Sigmoid colon (tissue), 7 donors: ENCODE measurements around the gene NREP. TPM values are rescaled to one million over a fixed set of nuclear protein-coding genes. Genes with fewer than 3 reads are reported as not detected.

ENCODE experiments used
- DNase-seq: peaks from one replicate; pipeline ENCODE4 v3.0.0-alpha.2; 2019
- H3K27ac ChIP-seq, 4 donors: fragments of 200-600 bp; sonication (generic); one replicate each; pipeline ENCODE4 v1.5.1; 2016 to 2019; ENCODE audit warnings: mild to moderate bottlenecking in 1 of 4
- H3K27me3 ChIP-seq, 3 donors: fragments of 200-600 bp; sonication (generic); one replicate each; pipeline ENCODE4 v1.5.1; 2019; ENCODE audit warnings: mild to moderate bottlenecking in 1 of 3
- H3K36me3 ChIP-seq, 4 donors: fragments of 200-600 bp; sonication (generic); one replicate each; pipeline ENCODE4 v1.5.1; 2016 to 2019
- H3K4me1 ChIP-seq, 4 donors: fragments of 200-600 bp; sonication (generic); one replicate each; pipeline ENCODE4 v1.5.1; 2017 to 2019
- H3K4me3 ChIP-seq, 4 donors: fragments of 200-600 bp; sonication (generic); one replicate each; pipeline ENCODE4 v1.5.1; 2017 to 2019; ENCODE audit warnings: mild to moderate bottlenecking in 2 of 4, moderate library complexity in 1 of 4
- H3K9me3 ChIP-seq, 4 donors: fragments of 200-600 bp in 3 of 4; sonication (generic) in 3 of 4; one replicate each; pipeline versions ENCODE4 v1.5.1 to v1.6.1; 2013 to 2019
- CTCF ChIP-seq, 4 experiments: fragments of 450-650 bp in 3 of 4; fragments of 200-600 bp in 1 of 4; IDR thresholded peaks; one replicate each; pipeline ENCODE4 v1.5.1; 2016 to 2019; ENCODE audit warnings: antibody characterized with exemption in 4 of 4, mild to moderate bottlenecking in 3 of 4, moderate library complexity in 2 of 4
- EP300 ChIP-seq, 4 donors: sonication (generic); formaldehyde crosslinking; IDR thresholded peaks; one replicate each; pipeline ENCODE4 v1.6.1; 2017; ENCODE audit warnings: antibody characterized with exemption in 4 of 4
- POLR2A ChIP-seq, 2 donors: fragments of 450-650 bp; IDR thresholded peaks; one replicate each; pipeline ENCODE4 v1.6.1; 2016; ENCODE audit warnings: antibody characterized with exemption in 2 of 2, mild to moderate bottlenecking in 2 of 2, moderate library complexity in 2 of 2
- POLR2AphosphoS5 ChIP-seq, 4 donors: sonication (generic); formaldehyde crosslinking; IDR thresholded peaks; one replicate each; pipeline ENCODE4 v1.6.1; 2017; ENCODE audit warnings: antibody characterized with exemption in 4 of 4
- WGBS, 2 donors: extraction: QIAGEN DNeasy Blood & Tissue Kit; methylation state at CpG; one replicate each; pipeline ENCODE4 v1.1.7; 2013; 5-methylcytosine and 5-hydroxymethylcytosine counted together
- intact Hi-C: fragments of 100-400 bp; cut with DNase I; formaldehyde crosslinking; loops from one replicate; pipeline ENCODE4 v1.15.1; 2023
- polyA plus RNA-seq, 3 donors: library from polyadenylated mRNA; stranded (reverse); fragments of 200-250 nt; gene quantifications; one replicate each; pipeline ENCODE4 v1.2.3, GENCODE V29; 2013
- total RNA-seq, 4 donors: library from RNA; depleted of rRNA; stranded (reverse); fragments of >200 nt; gene quantifications; one replicate each; pipeline ENCODE4 v1.1.0, GENCODE V29; 2016
- donor health status: healthy with polysubstance abuse.
- donor health status: Bipolar disorder and iron deficiency.
- donor health status: healthy.

The NREP gene
- total and polyA plus RNA-seq, 7 donors: 6.5 to 41.3 (median 14.6) TPM

DNA sequence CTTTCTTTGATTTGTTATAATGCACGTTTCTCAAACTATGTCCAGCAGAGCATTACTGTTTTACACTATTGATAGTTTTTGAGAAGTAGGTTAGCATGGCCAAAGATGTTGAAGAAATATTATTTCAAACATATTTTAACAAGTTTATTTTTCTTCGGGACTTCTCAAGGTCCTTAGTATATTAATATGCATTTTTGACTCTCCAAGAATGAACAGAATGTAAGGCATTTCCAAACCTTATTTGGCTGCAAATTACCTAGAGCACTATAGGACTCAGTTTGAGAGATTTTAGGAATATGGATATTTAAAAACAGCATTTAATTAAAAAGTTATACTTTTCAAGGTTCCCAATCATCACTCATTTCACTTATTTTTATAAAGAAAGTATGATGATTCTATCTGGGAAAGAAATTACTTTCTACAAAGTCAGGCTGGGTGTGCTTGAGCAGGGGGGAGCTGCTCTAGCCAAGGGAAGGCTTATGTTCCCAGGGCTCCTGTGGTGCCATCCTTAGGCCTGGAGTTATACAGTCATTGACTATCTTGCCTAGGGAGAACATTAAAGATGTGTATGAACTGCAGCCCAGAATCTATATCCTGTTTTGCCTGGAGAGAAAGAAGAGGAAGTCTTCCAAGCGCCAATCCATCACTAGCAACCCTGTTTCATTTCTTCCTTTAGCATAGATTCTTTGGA, 27.6 kb upstream of the NREP start:
- H3K9me3 ChIP-seq: no peaks in the 10 kb centered on the region
- H3K4me1 ChIP-seq: peaks cover 0 to 6% (median 6%) of the 10 kb centered on the region in 4 donors
- TF ChIP-seq CTCF (IDR thresholded peaks at IDR 0.05) (no peak), EP300 (IDR thresholded peaks at IDR 0.05) (no peak), POLR2A (IDR thresholded peaks at IDR 0.05) (no peak), POLR2AphosphoS5 (IDR thresholded peaks at IDR 0.05) (no peak)
- no peak overlapping the region for H3K4me3 ChIP-seq
- intact Hi-C loops: no loop called here
- no peak for DNase-seq
- no peak overlapping the region for H3K27ac ChIP-seq
- 87 to 93% methylated on average over 3 of the region's 3 CpGs for WGBS, 2 donors
- H3K27me3 ChIP-seq: no peaks in the 10 kb centered on the region
- H3K36me3 ChIP-seq: no peaks in the 10 kb centered on the region

DNA sequence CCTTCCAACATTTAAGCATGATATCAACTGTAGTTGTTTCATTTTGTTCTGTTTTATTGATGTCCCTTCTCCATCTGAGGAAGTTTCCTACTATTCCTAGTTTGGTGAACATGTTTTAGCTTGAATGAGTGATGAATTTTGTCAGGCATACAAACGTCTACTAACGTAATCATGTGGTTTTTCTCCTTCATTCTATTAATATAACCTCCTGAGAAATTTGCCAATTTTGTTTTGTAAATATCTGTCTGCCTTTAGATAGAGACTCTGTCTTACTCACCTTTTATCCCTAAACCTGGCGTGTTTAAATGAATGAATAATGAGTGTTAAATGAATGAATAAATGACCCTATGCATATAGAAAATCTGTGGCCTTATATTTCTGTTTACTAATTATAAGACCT, 26.5 kb upstream of the NREP start:
- peaks cover 0 to 13% (median 10%) of the 10 kb centered on the region in 4 donors for H3K4me1 ChIP-seq
- no peaks in the 10 kb centered on the region for H3K36me3 ChIP-seq
- TF ChIP-seq POLR2AphosphoS5 (IDR thresholded peaks at IDR 0.05) (no peak), POLR2A (IDR thresholded peaks at IDR 0.05) (no peak), CTCF (IDR thresholded peaks at IDR 0.05) (no peak), EP300 (IDR thresholded peaks at IDR 0.05) (no peak)
- no peaks in the 10 kb centered on the region for H3K27me3 ChIP-seq
- no peak overlapping the region for H3K4me3 ChIP-seq
- WGBS, 2 donors: 73 to 79% methylated on average over 3 of the region's 3 CpGs
- H3K9me3 ChIP-seq: no peaks in the 10 kb centered on the region
- DNase-seq: no peak
- H3K27ac ChIP-seq: no peak overlapping the region
- intact Hi-C loops: no loop called here

DNA sequence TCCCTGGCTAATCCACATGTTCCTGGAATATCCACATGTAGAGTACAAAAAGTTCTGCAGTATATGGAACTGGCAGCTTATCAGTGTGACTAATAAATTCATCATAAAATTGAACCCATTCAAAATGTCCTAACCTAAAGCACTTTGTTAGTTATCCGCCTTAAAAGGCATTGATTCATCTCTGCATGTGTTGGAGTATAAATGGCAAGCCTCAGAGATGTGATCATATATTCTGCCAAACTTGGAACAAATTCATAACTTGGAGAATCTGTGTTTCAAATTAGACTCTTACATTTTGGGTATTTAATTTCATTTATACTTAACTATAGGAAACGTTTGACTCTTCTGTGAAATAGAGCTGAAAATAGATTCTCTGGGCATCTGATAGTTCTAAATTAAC, 25.2 kb upstream of the NREP start:
- Histone ChIP-seq H3K36me3 (no peaks in the 10 kb centered on the region), H3K9me3 (no peaks in the 10 kb centered on the region), H3K4me1 (peaks cover 0 to 13% (median 10%) of the 10 kb centered on the region in 4 donors), H3K27ac (no peak overlapping the region), H3K27me3 (no peaks in the 10 kb centered on the region), H3K4me3 (no peak overlapping the region)
- TF ChIP-seq POLR2A (IDR thresholded peaks at IDR 0.05) (no peak), CTCF (IDR thresholded peaks at IDR 0.05) (no peak), POLR2AphosphoS5 (IDR thresholded peaks at IDR 0.05) (no peak), EP300 (IDR thresholded peaks at IDR 0.05) (no peak)
- intact Hi-C loops: no loop called here
- 80 to 90% methylated on average over 2 of the region's 2 CpGs for WGBS, 2 donors
- no peak for DNase-seq

DNA sequence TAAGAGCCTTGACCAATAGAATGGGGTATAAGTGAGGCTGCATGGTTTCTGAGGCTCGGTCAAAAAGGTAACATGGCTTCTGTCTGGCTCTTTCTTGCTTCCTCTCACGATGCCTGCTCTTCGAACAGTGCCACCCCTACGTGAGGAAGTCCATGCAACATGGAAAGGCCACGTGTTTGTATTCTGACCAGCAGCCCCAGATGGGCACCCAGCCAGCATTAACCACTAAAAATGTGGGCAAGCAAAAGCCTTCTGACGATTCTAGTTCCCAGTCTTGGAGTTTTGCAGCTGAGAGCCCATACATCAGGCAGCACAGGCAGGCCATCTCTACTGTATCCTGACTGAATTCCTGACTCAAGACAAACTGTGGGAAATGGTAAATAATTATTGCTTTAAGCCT, 24.2 kb upstream of the NREP start:
- no peak for TF ChIP-seq POLR2A (IDR thresholded peaks at IDR 0.05)
- TF ChIP-seq POLR2AphosphoS5 (IDR thresholded peaks at IDR 0.05): no peak
- no peak for TF ChIP-seq EP300 (IDR thresholded peaks at IDR 0.05)
- TF ChIP-seq CTCF (IDR thresholded peaks at IDR 0.05): no peak
- Histone ChIP-seq H3K4me1 (peaks cover 0 to 13% (median 10%) of the 10 kb centered on the region in 4 donors), H3K27ac (no peak overlapping the region), H3K27me3 (no peaks in the 10 kb centered on the region), H3K9me3 (no peaks in the 10 kb centered on the region), H3K4me3 (no peak overlapping the region), H3K36me3 (no peaks in the 10 kb centered on the region)
- peak; percentile 77 for DNase-seq
- intact Hi-C loops: no loop called here
- WGBS, 2 donors: 65 to 73% methylated on average over 6 of the region's 6 CpGs

DNA sequence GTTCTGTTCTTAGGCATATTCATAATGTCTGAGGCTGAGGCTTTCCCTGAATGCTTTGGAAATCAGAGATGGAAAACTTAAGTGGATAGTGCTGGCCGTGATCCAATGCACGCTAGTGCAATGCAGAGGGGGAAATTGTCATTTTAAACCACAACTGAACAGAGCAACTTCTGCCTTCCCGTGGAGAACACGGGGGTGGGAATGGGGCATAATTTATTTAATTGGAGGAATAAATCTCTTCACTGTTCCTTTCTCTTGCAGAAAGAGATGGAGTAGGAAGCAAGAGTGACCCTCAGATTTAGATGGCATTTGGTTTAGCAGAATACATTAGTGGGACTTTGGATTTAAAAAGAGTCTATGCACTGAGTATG, 22.9 kb upstream of the NREP start:
- H3K9me3 ChIP-seq: no peaks in the 10 kb centered on the region
- peaks cover 0 to 25% (median 15%) of the 10 kb centered on the region in 4 donors for H3K4me1 ChIP-seq
- intact Hi-C loops: no loop called here
- H3K4me3 ChIP-seq: no peak overlapping the region
- H3K36me3 ChIP-seq: no peaks in the 10 kb centered on the region
- no peak for TF ChIP-seq CTCF (IDR thresholded peaks at IDR 0.05)
- TF ChIP-seq POLR2A (IDR thresholded peaks at IDR 0.05): no peak
- TF ChIP-seq EP300 (IDR thresholded peaks at IDR 0.05): no peak
- no peak for TF ChIP-seq POLR2AphosphoS5 (IDR thresholded peaks at IDR 0.05)
- H3K27me3 ChIP-seq: no peaks in the 10 kb centered on the region
- WGBS, 2 donors: 15 to 42% methylated on average over 4 of the region's 4 CpGs
- DNase-seq: no peak
- no peak overlapping the region for H3K27ac ChIP-seq
